ENCODE results near the gene HILPDA.

HILPDA gene

DNA sequence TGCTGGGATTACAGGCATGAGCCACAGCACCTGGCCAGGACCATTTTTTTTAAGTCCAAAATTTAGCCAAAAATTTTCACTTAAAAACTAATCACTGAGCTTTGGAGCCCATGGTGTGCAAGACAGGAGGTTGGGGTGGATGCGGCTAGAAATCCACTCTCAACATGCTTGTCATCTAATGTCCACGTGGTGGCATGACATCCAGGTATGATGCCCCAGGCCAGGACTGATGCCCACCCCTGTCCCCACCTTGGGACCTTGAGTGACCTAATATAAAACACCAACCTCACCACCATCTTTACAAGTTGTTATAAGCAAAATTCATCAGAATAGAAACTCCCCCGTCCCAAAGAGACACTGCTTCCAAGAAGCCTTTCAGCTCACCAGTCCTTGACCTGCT, 25.5 kb upstream of the HILPDA start:
- POLR2A ChIA-PET (ENCODE audit: low non-redundant PET) = no interaction called here
- no peak overlapping the region for H3K27ac ChIP-seq
- DNase-seq (ENCODE audit: low spot score) = no peak
- CTCF ChIA-PET = interaction anchor here (1.2 kb wide), 1 partner anchor 31 kb away, joined by 3 read pairs; no protein-coding TSS in a partner anchor
- TF ChIP-seq, protein P1, sequence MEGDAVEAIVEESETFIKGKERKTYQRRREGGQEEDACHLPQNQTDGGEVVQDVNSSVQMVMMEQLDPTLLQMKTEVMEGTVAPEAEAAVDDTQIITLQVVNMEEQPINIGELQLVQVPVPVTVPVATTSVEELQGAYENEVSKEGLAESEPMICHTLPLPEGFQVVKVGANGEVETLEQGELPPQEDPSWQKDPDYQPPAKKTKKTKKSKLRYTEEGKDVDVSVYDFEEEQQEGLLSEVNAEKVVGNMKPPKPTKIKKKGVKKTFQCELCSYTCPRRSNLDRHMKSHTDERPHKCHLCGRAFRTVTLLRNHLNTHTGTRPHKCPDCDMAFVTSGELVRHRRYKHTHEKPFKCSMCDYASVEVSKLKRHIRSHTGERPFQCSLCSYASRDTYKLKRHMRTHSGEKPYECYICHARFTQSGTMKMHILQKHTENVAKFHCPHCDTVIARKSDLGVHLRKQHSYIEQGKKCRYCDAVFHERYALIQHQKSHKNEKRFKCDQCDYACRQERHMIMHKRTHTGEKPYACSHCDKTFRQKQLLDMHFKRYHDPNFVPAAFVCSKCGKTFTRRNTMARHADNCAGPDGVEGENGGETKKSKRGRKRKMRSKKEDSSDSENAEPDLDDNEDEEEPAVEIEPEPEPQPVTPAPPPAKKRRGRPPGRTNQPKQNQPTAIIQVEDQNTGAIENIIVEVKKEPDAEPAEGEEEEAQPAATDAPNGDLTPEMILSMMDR (conservative IDR thresholded peaks at IDR 0.05; ENCODE audit: low read depth) = no peak

DNA sequence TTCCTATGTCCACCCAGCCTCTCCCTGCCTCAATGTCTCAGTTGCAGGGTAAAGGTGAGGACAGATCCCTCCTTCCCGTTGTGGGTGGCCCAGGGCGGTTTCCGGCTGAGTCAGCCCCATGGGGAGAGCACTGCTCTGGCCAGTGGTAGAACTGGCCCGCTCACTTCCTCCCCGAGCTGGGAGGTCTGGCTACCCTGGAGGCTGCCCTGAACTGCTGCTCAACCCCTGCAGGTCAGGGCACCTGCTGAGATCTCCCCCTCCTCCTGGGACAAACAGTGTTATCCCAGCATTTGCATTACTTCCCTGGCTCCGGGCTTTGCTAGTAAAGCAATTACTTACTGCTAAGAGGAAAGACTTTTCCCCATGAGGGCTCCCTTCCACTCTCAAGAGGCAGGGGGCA, 24.5 kb upstream of the HILPDA start:
- H3K27ac ChIP-seq = no peak overlapping the region
- ChIA-PET CTCF (no interaction called here), POLR2A (ENCODE audit: low non-redundant PET) (no interaction called here)
- TF ChIP-seq, protein P1 (conservative IDR thresholded peaks at IDR 0.05; ENCODE audit: low read depth) = no peak
- DNase-seq (ENCODE audit: low spot score) = no peak

DNA sequence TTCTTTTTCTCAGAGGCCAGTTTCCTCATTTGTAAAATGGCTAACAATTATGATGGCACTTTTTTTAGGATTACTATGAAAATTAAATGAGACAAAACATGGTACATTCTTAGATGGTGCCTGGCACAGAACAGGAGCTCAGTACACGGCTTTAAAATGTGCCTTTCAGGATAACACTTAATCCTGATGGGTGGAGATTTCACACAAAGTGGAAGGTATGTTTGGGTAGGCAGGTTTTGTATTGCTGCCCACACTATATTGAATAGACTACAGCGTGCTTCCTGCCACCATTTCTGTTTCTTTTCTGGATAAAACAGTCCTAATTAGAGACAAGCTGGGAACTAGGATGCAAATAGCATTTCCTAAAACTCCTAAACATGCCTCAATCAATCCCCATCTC, 23.9 kb upstream of the HILPDA start:
- ChIA-PET POLR2A (ENCODE audit: low non-redundant PET) (no interaction called here), CTCF (no interaction called here)

DNA sequence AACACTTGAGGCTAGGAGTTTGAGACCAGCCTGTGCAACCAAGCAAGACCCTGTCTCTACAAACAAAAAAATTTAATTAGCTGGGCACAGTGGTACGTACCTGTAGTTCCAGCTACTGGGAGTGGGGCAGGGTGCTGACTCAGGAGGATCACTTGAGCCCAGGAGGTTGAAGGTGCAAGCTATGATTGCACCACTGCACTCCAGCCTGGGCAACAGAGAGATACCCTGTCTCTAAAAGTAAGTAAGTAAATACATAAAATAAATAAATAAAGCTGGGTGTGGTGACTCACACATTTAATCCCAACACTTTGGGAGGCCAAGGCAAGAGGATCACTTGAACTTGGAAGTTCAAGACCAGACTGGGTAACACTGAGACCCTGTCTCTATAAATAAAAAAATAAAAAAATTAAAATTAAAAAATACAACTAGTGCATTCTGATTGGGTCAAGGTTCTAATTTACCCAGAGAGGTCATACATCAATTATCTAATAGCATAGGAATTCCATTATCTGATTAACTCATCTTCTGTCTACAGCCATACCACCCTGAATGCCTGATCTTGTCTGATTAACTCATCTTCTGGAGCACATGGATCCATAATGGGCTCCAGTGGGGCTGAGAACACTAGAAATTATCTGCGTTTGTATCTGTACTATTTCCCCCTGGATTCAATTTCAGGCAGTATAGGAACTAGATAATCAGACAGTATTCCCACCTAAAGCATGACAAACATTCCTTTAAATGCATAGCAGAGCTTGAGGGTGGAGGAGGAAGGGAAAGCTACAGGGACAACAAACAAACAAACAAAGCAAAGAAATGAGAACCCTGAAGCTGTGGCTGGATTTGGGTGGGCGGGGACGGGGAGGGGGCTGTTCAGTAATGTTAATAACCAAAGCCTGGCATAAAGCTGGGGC, 21.0 kb upstream of the HILPDA start:
- TF ChIP-seq, protein P1 (conservative IDR thresholded peaks at IDR 0.05; ENCODE audit: low read depth) = no peak
- POLR2A ChIA-PET (ENCODE audit: low non-redundant PET) = no interaction called here
- H3K27ac ChIP-seq = no peak overlapping the region
- CTCF ChIA-PET = interaction anchor here (0.6 kb wide), 1 partner anchor 9 kb away, joined by 3 read pairs; no protein-coding TSS in a partner anchor
- no peak for DNase-seq (ENCODE audit: low spot score)

More for the DNA sequence above, 23.9 kb upstream of the HILPDA start:
- TF ChIP-seq, protein P1 (conservative IDR thresholded peaks at IDR 0.05; ENCODE audit: low read depth) = no peak
- H3K27ac ChIP-seq = no peak overlapping the region
- DNase-seq (ENCODE audit: low spot score) = no peak

DNA sequence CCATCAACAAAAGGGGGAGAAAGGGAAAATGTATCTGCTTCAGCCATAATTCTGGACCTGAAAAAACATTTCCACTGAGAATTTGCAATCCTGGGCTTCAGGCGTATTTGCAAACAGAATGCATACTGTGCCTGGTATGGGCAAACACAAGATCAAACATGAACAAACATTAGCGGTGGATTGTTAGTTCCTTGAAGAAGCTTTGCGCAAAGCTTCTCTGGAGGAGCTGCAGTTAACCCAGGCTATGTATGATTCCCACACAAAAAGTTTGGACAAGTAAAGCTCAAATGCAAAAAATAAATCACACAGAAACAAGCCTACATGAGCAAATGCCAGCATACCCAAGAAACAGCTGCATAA, 20.4 kb upstream of the HILPDA start:
- TF ChIP-seq, protein P1 (conservative IDR thresholded peaks at IDR 0.05; ENCODE audit: low read depth) = no peak
- CTCF ChIA-PET = no interaction called here
- DNase-seq (ENCODE audit: low spot score) = no peak
- no peak overlapping the region for H3K27ac ChIP-seq
- POLR2A ChIA-PET (ENCODE audit: low non-redundant PET) = no interaction called here

DNA sequence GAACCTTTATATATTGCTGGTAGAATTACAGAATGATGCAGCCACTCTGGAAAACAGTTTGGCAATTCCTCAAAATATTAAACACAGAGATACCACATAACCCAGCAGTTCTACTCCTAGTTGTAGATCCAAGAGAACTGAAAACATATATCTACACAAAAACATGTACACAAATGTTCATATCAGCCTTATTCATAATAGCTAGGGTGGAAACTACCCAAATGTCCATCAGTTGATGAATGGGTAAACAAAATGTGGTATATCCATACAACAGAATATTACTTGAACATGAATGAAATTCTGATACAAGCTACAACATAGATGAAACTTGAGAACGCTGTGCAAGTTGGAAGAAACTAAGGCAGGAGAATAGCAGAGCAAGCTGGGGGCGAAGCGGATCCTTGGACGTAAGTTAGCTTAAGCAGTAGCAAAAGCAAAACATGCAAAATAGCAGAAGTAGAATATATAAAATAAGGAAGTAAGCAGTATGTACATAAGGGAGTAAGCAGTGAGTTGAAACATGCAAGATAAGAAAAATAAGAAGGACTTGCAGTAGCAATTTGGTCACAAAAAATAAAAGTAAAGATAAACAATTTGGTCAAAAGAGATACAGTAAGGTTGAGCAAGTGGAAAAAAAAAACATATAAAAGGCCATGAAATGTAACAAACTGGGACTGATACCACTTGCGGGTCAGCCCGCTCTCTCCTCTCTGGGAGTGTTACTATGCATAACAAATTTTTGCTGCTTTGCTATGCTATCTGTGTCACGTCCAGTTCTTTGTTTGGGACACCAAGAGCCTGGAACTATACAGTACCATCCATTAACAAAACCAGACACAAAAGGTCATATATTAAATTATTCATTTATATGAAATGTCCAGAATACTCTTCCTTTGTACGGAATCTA, 18.0 kb upstream of the HILPDA start:
- TF ChIP-seq, protein P1 (conservative IDR thresholded peaks at IDR 0.05; ENCODE audit: low read depth) = no peak
- ChIA-PET POLR2A (ENCODE audit: low non-redundant PET) (no interaction called here), CTCF (no interaction called here)
- H3K27ac ChIP-seq = no peak overlapping the region
- DNase-seq (ENCODE audit: low spot score) = no peak

All from RWPE1 (cell line).